ENCODE measurements around the gene FBXL4. TPM values are rescaled to one million over a fixed set of nuclear protein-coding genes. Genes with fewer than 3 reads are reported as not detected.

Gene FBXL4
- total RNA-seq, 1 donor from 2014 or later = 18.5 TPM

DNA sequence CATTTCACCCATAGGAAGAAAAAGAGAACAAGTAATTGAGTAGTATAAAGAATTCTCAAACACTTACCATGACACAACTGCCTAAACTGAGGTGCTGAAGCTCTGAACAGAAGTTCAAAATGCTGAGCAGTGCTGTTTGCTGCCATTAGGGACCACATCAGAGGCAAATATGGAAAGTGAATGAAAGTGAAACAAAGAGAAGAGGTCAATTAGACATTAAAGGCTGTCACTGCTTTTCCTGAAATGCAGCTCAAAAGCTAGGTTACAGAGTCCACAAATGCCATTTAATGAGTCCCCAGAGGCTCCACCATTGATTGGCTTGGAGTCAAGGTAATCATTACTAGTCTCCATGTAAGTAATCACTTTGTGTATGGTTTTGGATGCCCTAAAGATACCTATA is 67.3 kb downstream of the FBXL4 start:
- Histone ChIP-seq H3K9me3 (no peaks in the 10 kb centered on the region), H3K4me1 (no peaks in the 10 kb centered on the region), H3K4me3 (no peak overlapping the region), H3K36me3 (peaks cover 10% of the 10 kb centered on the region), H3K27ac (no peak overlapping the region), H3K27me3 (no peaks in the 10 kb centered on the region)
- DNase-seq = no peak
- TF ChIP-seq, protein P1, sequence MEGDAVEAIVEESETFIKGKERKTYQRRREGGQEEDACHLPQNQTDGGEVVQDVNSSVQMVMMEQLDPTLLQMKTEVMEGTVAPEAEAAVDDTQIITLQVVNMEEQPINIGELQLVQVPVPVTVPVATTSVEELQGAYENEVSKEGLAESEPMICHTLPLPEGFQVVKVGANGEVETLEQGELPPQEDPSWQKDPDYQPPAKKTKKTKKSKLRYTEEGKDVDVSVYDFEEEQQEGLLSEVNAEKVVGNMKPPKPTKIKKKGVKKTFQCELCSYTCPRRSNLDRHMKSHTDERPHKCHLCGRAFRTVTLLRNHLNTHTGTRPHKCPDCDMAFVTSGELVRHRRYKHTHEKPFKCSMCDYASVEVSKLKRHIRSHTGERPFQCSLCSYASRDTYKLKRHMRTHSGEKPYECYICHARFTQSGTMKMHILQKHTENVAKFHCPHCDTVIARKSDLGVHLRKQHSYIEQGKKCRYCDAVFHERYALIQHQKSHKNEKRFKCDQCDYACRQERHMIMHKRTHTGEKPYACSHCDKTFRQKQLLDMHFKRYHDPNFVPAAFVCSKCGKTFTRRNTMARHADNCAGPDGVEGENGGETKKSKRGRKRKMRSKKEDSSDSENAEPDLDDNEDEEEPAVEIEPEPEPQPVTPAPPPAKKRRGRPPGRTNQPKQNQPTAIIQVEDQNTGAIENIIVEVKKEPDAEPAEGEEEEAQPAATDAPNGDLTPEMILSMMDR (IDR thresholded peaks at IDR 0.05) = no peak
- intact Hi-C loops (cut with DNase I) = no loop called here
- no peak for ATAC-seq

DNA sequence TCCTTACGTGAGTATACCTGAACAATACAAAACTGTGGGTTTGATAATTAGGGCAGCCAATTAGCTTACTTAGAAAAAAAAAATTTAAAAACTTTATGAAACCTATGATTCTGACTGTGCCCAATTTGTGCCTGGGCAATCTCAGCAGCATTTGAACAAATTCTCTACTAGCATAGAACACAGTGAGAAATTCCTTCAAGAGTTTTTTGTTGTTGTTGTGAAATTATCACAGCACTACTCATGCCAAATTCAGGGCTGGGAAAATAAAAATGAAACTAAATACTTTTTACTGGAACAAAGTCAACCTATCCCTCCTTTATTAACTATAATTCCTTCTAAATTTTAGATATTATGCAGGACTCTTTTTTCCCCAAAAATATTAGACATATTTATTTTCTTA is 70.5 kb downstream of the FBXL4 start:
- Histone ChIP-seq H3K27me3 (no peaks in the 10 kb centered on the region), H3K9me3 (no peaks in the 10 kb centered on the region), H3K4me3 (no peak overlapping the region), H3K4me1 (no peaks in the 10 kb centered on the region), H3K36me3 (peaks cover 10% of the 10 kb centered on the region), H3K27ac (no peak overlapping the region)
- DNase-seq = no peak
- intact Hi-C loops (cut with DNase I) = no loop called here
- TF ChIP-seq, protein P1 (IDR thresholded peaks at IDR 0.05) = no peak
- no peak for ATAC-seq

DNA sequence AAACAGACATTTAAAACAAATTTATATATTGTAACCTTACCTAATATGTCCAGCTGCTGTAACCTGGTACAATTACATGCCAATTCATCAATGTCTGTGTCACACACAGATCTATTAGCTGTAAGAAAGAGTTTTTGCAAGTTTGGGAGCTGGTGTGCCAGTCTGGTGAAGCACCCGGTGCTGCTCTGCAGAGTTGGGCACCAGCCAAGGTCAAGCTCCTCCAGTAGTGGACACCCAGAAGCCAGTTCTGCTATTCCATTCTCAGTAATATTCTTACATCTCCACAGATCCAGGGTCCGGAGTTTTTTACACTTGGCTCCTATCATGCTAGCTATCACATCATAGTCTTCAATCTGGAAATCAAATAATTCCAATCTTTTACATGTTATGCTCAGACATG is 72.4 kb downstream of the FBXL4 start:
- no peak for ATAC-seq
- H3K4me1 ChIP-seq = no peaks in the 10 kb centered on the region
- peaks cover 10% of the 10 kb centered on the region for H3K36me3 ChIP-seq
- no peaks in the 10 kb centered on the region for H3K9me3 ChIP-seq
- TF ChIP-seq, protein P1 (IDR thresholded peaks at IDR 0.05) = no peak
- H3K4me3 ChIP-seq = no peak overlapping the region
- no peaks in the 10 kb centered on the region for H3K27me3 ChIP-seq
- DNase-seq = no peak
- intact Hi-C loops (cut with DNase I) = no loop called here
- H3K27ac ChIP-seq = no peak overlapping the region

DNA sequence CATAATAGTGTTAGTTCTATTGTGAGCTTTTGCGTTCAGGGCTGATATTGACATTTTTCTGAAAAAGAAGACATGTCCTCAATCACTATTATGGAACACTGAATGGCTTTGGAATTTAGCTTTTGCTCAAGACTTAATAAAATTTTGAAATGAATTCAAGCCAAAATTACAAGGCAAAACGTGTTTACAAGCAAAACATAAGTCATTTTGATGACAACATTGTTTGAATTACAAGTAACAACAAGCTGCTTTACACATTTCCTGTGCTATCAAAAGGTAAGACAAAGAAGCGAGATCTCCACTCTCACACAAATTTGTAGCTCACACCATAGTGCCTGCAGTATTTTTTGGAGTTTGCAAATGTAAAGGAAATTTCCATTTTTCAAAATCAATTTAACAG is 75.9 kb downstream of the FBXL4 start:
- Histone ChIP-seq H3K27me3 (no peaks in the 10 kb centered on the region), H3K9me3 (no peaks in the 10 kb centered on the region), H3K4me3 (no peak overlapping the region), H3K36me3 (no peaks in the 10 kb centered on the region), H3K4me1 (no peaks in the 10 kb centered on the region), H3K27ac (no peak overlapping the region)
- intact Hi-C loops (cut with DNase I) = no loop called here
- DNase-seq = no peak
- TF ChIP-seq, protein P1 (IDR thresholded peaks at IDR 0.05) = no peak
- ATAC-seq = no peak

DNA sequence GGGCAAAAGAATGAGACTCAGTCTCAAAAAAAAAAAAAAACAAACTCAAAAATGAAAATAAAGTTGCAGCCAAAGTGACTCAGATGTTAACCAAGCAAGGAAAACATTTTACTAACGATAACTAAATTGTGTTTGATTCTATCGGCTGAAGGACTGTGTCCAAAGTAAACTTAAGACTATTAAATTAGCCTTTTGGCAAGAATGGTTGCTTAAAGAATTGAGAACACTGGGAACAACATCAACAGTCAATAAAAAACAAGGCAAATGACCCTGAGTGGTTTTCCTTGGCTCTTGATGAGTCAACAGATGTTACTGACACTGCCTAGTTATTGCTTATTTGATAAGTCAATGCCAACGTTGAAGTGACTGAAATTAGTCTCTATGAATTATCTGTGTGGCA is 76.7 kb downstream of the FBXL4 start:
- Histone ChIP-seq H3K4me3 (no peak overlapping the region), H3K27me3 (no peaks in the 10 kb centered on the region), H3K27ac (no peak overlapping the region), H3K9me3 (no peaks in the 10 kb centered on the region), H3K36me3 (no peaks in the 10 kb centered on the region), H3K4me1 (no peaks in the 10 kb centered on the region)
- TF ChIP-seq, protein P1 (IDR thresholded peaks at IDR 0.05) = no peak
- intact Hi-C loops (cut with DNase I) = no loop called here
- ATAC-seq = no peak
- no peak for DNase-seq

DNA sequence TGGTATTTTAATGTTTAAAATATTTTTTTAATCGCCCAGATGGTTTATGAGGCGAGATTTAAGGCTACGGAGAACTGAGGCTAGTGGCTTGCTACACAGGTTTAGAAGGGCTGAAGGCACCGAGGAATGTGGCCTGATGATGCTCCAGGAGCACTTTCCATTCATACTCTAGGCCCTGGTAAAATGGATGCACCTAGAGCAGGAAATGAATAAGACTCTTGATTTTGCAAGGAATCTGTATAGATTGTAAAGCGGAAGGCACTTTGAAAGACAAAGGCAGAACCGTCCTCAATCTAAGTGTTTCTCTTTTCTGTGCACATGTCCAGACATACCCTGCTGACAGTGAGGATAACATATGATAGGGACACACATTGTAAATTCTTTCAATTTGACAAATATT is 83.2 kb downstream of the FBXL4 start:
- Histone ChIP-seq H3K9me3 (no peaks in the 10 kb centered on the region), H3K27me3 (no peaks in the 10 kb centered on the region), H3K4me3 (no peak overlapping the region), H3K4me1 (no peaks in the 10 kb centered on the region), H3K36me3 (no peaks in the 10 kb centered on the region), H3K27ac (no peak overlapping the region)
- DNase-seq = no peak
- TF ChIP-seq, protein P1 (IDR thresholded peaks at IDR 0.05) = no peak
- intact Hi-C loops (cut with DNase I) = no loop called here
- ATAC-seq = no peak
